H1 (cell line): ENCODE data around the gene ZNF462. TPM values are rescaled to one million over a fixed set of nuclear protein-coding genes. Genes with fewer than 3 reads are reported as not detected.

Experiments used
- CTCF ChIA-PET: fragments of 300-600 bp; sonication (Branson Sonifier 250); formaldehyde crosslinking; loops from one replicate; lab custom pipeline; 2021; ENCODE audit not compliant: partially characterized antibody; lab: Charles Lee
- POLR2A ChIA-PET: fragments of 300-600 bp; sonication (Branson Sonifier 250); formaldehyde crosslinking; loops from one replicate; lab custom pipeline; 2021; ENCODE audit warnings: inconsistent platforms; ENCODE audit not compliant: partially characterized antibody; lab: Charles Lee
- DNase-seq, 2 experiments: peaks; one replicate each; pipeline versions ENCODE4 v3.0.0 to v3.0.0-alpha.2; 2010 to 2022; ENCODE audit warnings: low spot score in 2 of 2, low read depth in 1 of 2, mixed read lengths in 1 of 2
- FAIRE-seq: peaks from 2 replicates; lab custom pipeline; 2011; peaks lifted over from hg19 to GRCh38; lab: Jason Lieb, UNC
- H2AFZ ChIP-seq: 2 replicates; pipeline ENCODE4 v1.8.1; 2012; ENCODE audit warnings: low read length, inconsistent platforms
- H2AK5ac ChIP-seq: 2 replicates; pipeline ENCODE4 v1.6.1; 2013; ENCODE audit warnings: low read depth, low read length
- H2BK120ac ChIP-seq: replicated peaks from 2 replicates; pipeline ENCODE3; 2013; ENCODE audit warnings: low read depth, low read length, inconsistent platforms
- H2BK12ac ChIP-seq: 2 replicates; pipeline ENCODE4 v1.6.1; 2013; ENCODE audit warnings: low read depth, low read length
- H2BK15ac ChIP-seq: 2 replicates; pipeline ENCODE4 v1.6.1; 2013; ENCODE audit warnings: low read length
- H2BK20ac ChIP-seq: 2 replicates; pipeline ENCODE4 v1.6.1; 2013; ENCODE audit warnings: low read length
- H2BK5ac ChIP-seq: 2 replicates; pipeline ENCODE4 v1.6.1; 2013; ENCODE audit warnings: low read depth, low read length
- H3K14ac ChIP-seq: 2 replicates; pipeline ENCODE4 v1.6.1; 2013; ENCODE audit warnings: inconsistent platforms; ENCODE audit not compliant: insufficient read length
- H3K18ac ChIP-seq: 2 replicates; pipeline ENCODE4 v1.6.1; 2013; ENCODE audit warnings: low read length; ENCODE audit errors: extremely low read depth
- H3K23ac ChIP-seq: 2 replicates; pipeline ENCODE4 v1.6.1; 2013; ENCODE audit warnings: inconsistent platforms; ENCODE audit not compliant: insufficient read length
- H3K23me2 ChIP-seq: 2 replicates; pipeline ENCODE4 v1.6.1; 2013; ENCODE audit warnings: low read depth, low read length
- H3K27ac ChIP-seq: 2 replicates; pipeline ENCODE4 v1.6.1; 2011; ENCODE audit warnings: low read depth, low read length, inconsistent platforms
- H3K27me3 ChIP-seq, 4 experiments: replicated peaks in 1 of 4; 1 replicate in 1 of 4; 2 replicates in 3 of 4; pipeline versions ENCODE4 v1.6.1 to v1.8.1; 2011 to 2013; ENCODE audit warnings: low read length in 3 of 4, mild to moderate bottlenecking in 3 of 4, inconsistent platforms in 2 of 4, mixed read lengths in 2 of 4, moderate library complexity in 1 of 4; ENCODE audit not compliant: control insufficient read depth in 3 of 4, insufficient read depth in 3 of 4; ENCODE audit errors: extremely low read depth in 1 of 4
- H3K36me3 ChIP-seq, 4 experiments: 2 replicates each; pipeline versions ENCODE4 v1.6.1 to v1.8.1; 2011 to 2013; ENCODE audit warnings: mild to moderate bottlenecking in 4 of 4, low read length in 3 of 4, moderate library complexity in 2 of 4, control low read depth in 1 of 4, inconsistent platforms in 1 of 4; ENCODE audit not compliant: insufficient read depth in 4 of 4, control insufficient read depth in 2 of 4
- H3K4ac ChIP-seq: replicated peaks from 2 replicates; pipeline ENCODE3; 2013; ENCODE audit warnings: low read length, low read depth, mixed read lengths, inconsistent platforms; ENCODE audit not compliant: insufficient read length
- H3K4me1 ChIP-seq, 4 experiments: replicated peaks in 1 of 4; 1 replicate in 1 of 4; 2 replicates in 3 of 4; pipeline versions ENCODE4 v1.6.1 to v1.8.1; 2011 to 2013; ENCODE audit warnings: low read length in 3 of 4, inconsistent platforms in 2 of 4, mixed read lengths in 1 of 4; ENCODE audit not compliant: insufficient read depth in 4 of 4, control insufficient read depth in 3 of 4
- H3K4me2 ChIP-seq, 2 experiments: 2 replicates each; pipeline versions ENCODE4 v1.6.1 to v1.8.1; 2011 to 2013; ENCODE audit warnings: low read depth in 2 of 2, low read length in 2 of 2, control low read depth in 1 of 2, inconsistent platforms in 1 of 2, mild to moderate bottlenecking in 1 of 2; ENCODE audit not compliant: insufficient read depth in 1 of 2
- H3K4me3 ChIP-seq, 4 experiments: fragments of 200-600, 300-600 bp in 1 of 4; sonication (generic), shearing (Covaris generic), sonication (Bioruptor Twin) in 1 of 4; 2 replicates each; pipeline versions ENCODE4 v1.5.1 to v1.8.1; 2011 to 2016; ENCODE audit warnings: low read length in 4 of 4, low read depth in 3 of 4, control low read depth in 2 of 4, inconsistent platforms in 2 of 4, mild to moderate bottlenecking in 2 of 4, mixed read lengths in 1 of 4, moderate library complexity in 1 of 4; ENCODE audit not compliant: insufficient read depth in 2 of 4; ENCODE audit errors: extremely low read depth in 1 of 4
- H3K56ac ChIP-seq: replicated peaks from 2 replicates; pipeline ENCODE3; 2013; ENCODE audit warnings: low read depth, mild to moderate bottlenecking, mixed read lengths, low read length, inconsistent platforms; ENCODE audit not compliant: insufficient read length
- H3K79me1 ChIP-seq: 2 replicates; pipeline ENCODE4 v1.6.1; 2013; ENCODE audit warnings: low read depth, low read length, control low read depth
- H3K79me2 ChIP-seq, 2 experiments: 2 replicates each; pipeline versions ENCODE4 v1.6.1 to v1.8.1; 2012 to 2013; ENCODE audit warnings: low read length in 2 of 2, mild to moderate bottlenecking in 2 of 2, inconsistent platforms in 1 of 2; ENCODE audit not compliant: insufficient read depth in 2 of 2, control insufficient read depth in 1 of 2
- H3K9ac ChIP-seq, 4 experiments: replicated peaks in 1 of 4; 1 replicate in 1 of 4; 2 replicates in 3 of 4; pipeline versions ENCODE4 v1.6.1 to v1.8.1; 2011 to 2013; ENCODE audit warnings: low read depth in 3 of 4, low read length in 3 of 4, control low read depth in 2 of 4, mild to moderate bottlenecking in 2 of 4, moderate library complexity in 2 of 4, inconsistent platforms in 1 of 4; ENCODE audit errors: extremely low read depth in 1 of 4
- H3K9me3 ChIP-seq, 2 experiments: 2 replicates each; pipeline versions ENCODE4 v1.6.1 to v1.8.1; 2012 to 2013; ENCODE audit warnings: mild to moderate bottlenecking in 2 of 2, moderate library complexity in 2 of 2, control low read depth in 1 of 2, inconsistent platforms in 1 of 2, low read depth in 1 of 2, low read length in 1 of 2, mixed read lengths in 1 of 2; ENCODE audit not compliant: insufficient read depth in 2 of 2
- H4K20me1 ChIP-seq, 2 experiments: replicated peaks in 1 of 2; 2 replicates each; pipeline versions ENCODE3 to v1.8.1; 2011 to 2013; ENCODE audit warnings: inconsistent platforms in 2 of 2, low read length in 2 of 2, mild to moderate bottlenecking in 1 of 2; ENCODE audit not compliant: insufficient read depth in 2 of 2, control insufficient read depth in 1 of 2
- H4K5ac ChIP-seq: 2 replicates; pipeline ENCODE4 v1.6.1; 2013; ENCODE audit warnings: low read length, low read depth, mixed read lengths, inconsistent platforms; ENCODE audit not compliant: insufficient read length
- H4K8ac ChIP-seq: 2 replicates; pipeline ENCODE4 v1.8.0; 2013; ENCODE audit warnings: mild to moderate bottlenecking, moderate library complexity, low read length, inconsistent platforms; ENCODE audit not compliant: insufficient read depth; ENCODE audit errors: extremely low read depth
- H4K91ac ChIP-seq: replicated peaks from 2 replicates; pipeline ENCODE3; 2013; ENCODE audit warnings: low read length, mixed read lengths, inconsistent platforms; ENCODE audit not compliant: insufficient read length
- CTBP2 ChIP-seq: IDR thresholded peaks from 2 replicates; pipeline ENCODE4 v1.7.0; 2011; ENCODE audit warnings: borderline replicate concordance, mild to moderate bottlenecking, moderate library complexity, mixed read lengths, low read length; ENCODE audit not compliant: insufficient read depth, insufficient read length
- KDM1A ChIP-seq: fragments of 200-600, 300-600 bp; sonication (generic); IDR thresholded peaks from 2 replicates; pipeline ENCODE4 v1.7.1; 2016; ENCODE audit warnings: mild to moderate bottlenecking, low read length, borderline replicate concordance
- POLR2A ChIP-seq, 2 experiments: IDR thresholded peaks; 1 replicate in 1 of 2; 2 replicates in 1 of 2; pipeline ENCODE4 v1.6.1; 2011; ENCODE audit warnings: low read depth in 2 of 2, low read length in 2 of 2, mild to moderate bottlenecking in 2 of 2; ENCODE audit errors: control extremely low read depth in 1 of 2
- SIN3A ChIP-seq, 2 experiments: IDR thresholded peaks in 1 of 2; conservative IDR thresholded peaks in 1 of 2; 2 replicates each; pipeline ENCODE4 v1.6.1; 2011 to 2012; ENCODE audit warnings: low read length in 2 of 2, improper control_type of control experiment in 1 of 2, low read depth in 1 of 2, mild to moderate bottlenecking in 1 of 2
- WGBS, 2 experiments: shearing (Covaris generic) in 1 of 2; methylation state at CpG; one replicate each; pipeline versions ENCODE4 v1.1.6 to v1.1.7; 2013 to 2015; ENCODE audit warnings: low lambda C conversion rate in 2 of 2, mixed read lengths in 2 of 2, inconsistent platforms in 1 of 2, low coverage in 1 of 2, missing lambda C conversion rate in 1 of 2; ENCODE audit not compliant: insufficient replicate concordance in 2 of 2, insufficient coverage in 1 of 2, insufficient read length in 1 of 2; ENCODE audit errors: extremely low coverage in 1 of 2, missing lambda C conversion rate in 1 of 2; 5-methylcytosine and 5-hydroxymethylcytosine counted together
- polyA plus RNA-seq, 7 experiments: library from polyadenylated mRNA; depleted of rRNA in 3 of 7; stranded (reverse) in 5 of 7; unstranded in 2 of 7; fragments of >200 nt in 5 of 7; fragments of 200-250 nt in 2 of 7; gene quantifications; 1 replicate in 5 of 7; 2 replicates in 1 of 7; 4 replicates in 1 of 7; pipeline versions ENCODE4 v1.2.1 to v1.2.3, GENCODE V29; 2011 to 2013; ENCODE audit warnings: missing spikeins in 2 of 7, mixed read lengths in 2 of 7
- total RNA-seq: library from RNA; stranded (reverse); fragmentation: NEBNext Ultra II Directional; extraction: Animal tissue kit (Norgen Biotek cat#: 25700); gene quantifications from 2 replicates; pipeline ENCODE4 v1.2.1, GENCODE V29; 2021

The ZNF462 gene
- total and polyA plus RNA-seq, 2 of the 8 experiments (the other 6 are each of a cell fraction or from before 2014, with no cell fraction given) = 30.0 to 163 TPM

GRCh38 chr9:106846857-106847256 is 16.1 kb upstream of the ZNF462 start:
- POLR2A ChIA-PET = no interaction called here
- Histone ChIP-seq H3K18ac (no peak overlapping the region), H3K4me2 (no peak overlapping the region)

More at GRCh38 chr9:106846857-106847256, 16.1 kb upstream of the ZNF462 start:
- Histone ChIP-seq H2AK5ac (no peak overlapping the region), H3K4ac (no peak overlapping the region), H4K8ac (no peak overlapping the region), H2BK5ac (no peak overlapping the region), H3K23ac (no peak overlapping the region), H2BK15ac (no peak overlapping the region), H3K23me2 (no peaks in the 10 kb centered on the region), H2BK20ac (no peak overlapping the region), H3K4me1 (no peaks in the 10 kb centered on the region), H3K27me3 (no peaks in the 10 kb centered on the region), H3K9ac (no peak overlapping the region), H2AFZ (no peak overlapping the region), H4K20me1 (no peaks in the 10 kb centered on the region), H3K14ac (no peak overlapping the region), H3K27ac (no peak overlapping the region), H3K4me3 (no peak overlapping the region), H3K9me3 (no peaks in the 10 kb centered on the region), H2BK120ac (no peak overlapping the region), H4K5ac (no peak overlapping the region), H3K79me2 (no peaks in the 10 kb centered on the region), H4K91ac (no peak overlapping the region), H3K56ac (no peak overlapping the region), H2BK12ac (no peak overlapping the region), H3K79me1 (no peaks in the 10 kb centered on the region), H3K36me3 (no peaks in the 10 kb centered on the region)
- TF ChIP-seq POLR2A (IDR thresholded peaks at IDR 0.05; ENCODE audit: control extremely low read depth in 1 of 2, low read depth in 2 of 2, low read length in 2 of 2) (no peak), KDM1A (no peak), SIN3A (conservative IDR thresholded peaks at IDR 0.05 in 1 of 2, IDR thresholded peaks at IDR 0.05 in 1 of 2; ENCODE audit: low read depth in 1 of 2, low read length in 2 of 2) (no peak), CTBP2 (no peak)
- DNase-seq (no peak), FAIRE-seq (no peak)
- CTCF ChIA-PET = no interaction called here
- 86% methylated on average over 2 of the region's 2 CpGs; no CpG with 5 or more reads in 1 of the 2 experiments for whole genome bisulfite sequencing, 2 experiments
